ENCODE measurements around the gene SRP72.
"Not testable (repeated sequence)": the region's sequence is repeated elsewhere in the genome, so short reads cannot be mapped to it uniquely, and the experiment has no call there.

The SRP72 gene

GRCh38 chr4:56467284-56468096 lies at the start of gene SRP72:
Gene SRP72 (plus strand): TSS chr4:56467617. CDS start chr4:56467636, 19 bp downstream.
- peak; percentile 75 to 82 for DNase-seq (ENCODE audit: low read depth in 2 of 2)

- DNase-seq (ENCODE audit: low read depth in 2 of 2): no peak
These were observed 43.2 kb upstream of the SRP72 start for GRCh38 chr4:56424176-56424575.

- DNase-seq (ENCODE audit: low read depth in 2 of 2): no peak
These were observed 42.5 kb upstream of the SRP72 start for GRCh38 chr4:56424697-56425514.

- DNase-seq (ENCODE audit: low read depth in 2 of 2): no peak
These were observed 41.9 kb upstream of the SRP72 start for GRCh38 chr4:56425518-56425917.

- DNase-seq (ENCODE audit: low read depth in 2 of 2): no peak
These were observed 41.1 kb upstream of the SRP72 start for GRCh38 chr4:56426273-56426672.

- DNase-seq (ENCODE audit: low read depth in 2 of 2): no peak
These were observed 40.2 kb upstream of the SRP72 start for GRCh38 chr4:56427179-56427578.

GRCh38 chr4:56430203-56430602 lies 37.2 kb upstream of the SRP72 start:
- no peak for DNase-seq (ENCODE audit: low read depth in 2 of 2)

- no peak for DNase-seq (ENCODE audit: low read depth in 2 of 2)
These were observed 34.1 kb upstream of the SRP72 start for GRCh38 chr4:56433280-56433679.

- DNase-seq (ENCODE audit: low read depth in 2 of 2): peak; percentile 12 to 37
These were observed 32.7 kb upstream of the SRP72 start for GRCh38 chr4:56434599-56435139.

- peak; percentile 96 to 99 for DNase-seq (ENCODE audit: low read depth in 2 of 2)
These were observed 32.1 kb upstream of the SRP72 start, which contains the start of gene PPAT for GRCh38 chr4:56435140-56435926. Gene PPAT (minus strand): TSS chr4:56435615. CDS start chr4:56435477, 138 bp downstream.

- no peak for DNase-seq (ENCODE audit: low read depth in 2 of 2)
These were observed 28.7 kb upstream of the SRP72 start for GRCh38 chr4:56438766-56439165.

- DNase-seq (ENCODE audit: low read depth in 2 of 2): no peak
These were observed 26.4 kb upstream of the SRP72 start for GRCh38 chr4:56440983-56441382.

GRCh38 chr4:56444719-56445118 lies 22.7 kb upstream of the SRP72 start:
- no peak for DNase-seq (ENCODE audit: low read depth in 2 of 2)

GRCh38 chr4:56445699-56446098 lies 21.7 kb upstream of the SRP72 start:
- DNase-seq (ENCODE audit: low read depth in 2 of 2): no peak

GRCh38 chr4:56448301-56448700 lies 19.1 kb upstream of the SRP72 start:
- DNase-seq (ENCODE audit: low read depth in 2 of 2): no peak

GRCh38 chr4:56449475-56449874 lies 17.9 kb upstream of the SRP72 start:
- DNase-seq (ENCODE audit: low read depth in 2 of 2): not testable (repeated sequence)

GRCh38 chr4:56450342-56450741 lies 17.1 kb upstream of the SRP72 start:
- no peak for DNase-seq (ENCODE audit: low read depth in 2 of 2)

- no peak for DNase-seq (ENCODE audit: low read depth in 2 of 2)
These were observed 7.3 kb upstream of the SRP72 start for GRCh38 chr4:56460085-56460484.

- DNase-seq (ENCODE audit: low read depth in 2 of 2): no peak
These were observed 5.3 kb upstream of the SRP72 start for GRCh38 chr4:56462157-56462556.

GRCh38 chr4:56463711-56464110 lies 3.7 kb upstream of the SRP72 start:
- no peak for DNase-seq (ENCODE audit: low read depth in 2 of 2)

- no peak for DNase-seq (ENCODE audit: low read depth in 2 of 2)
These were observed 2.8 kb upstream of the SRP72 start for GRCh38 chr4:56464581-56464980.

Measured in stimulated activated CD4-positive, alpha-beta T cell treated with anti-CD3 and anti-CD28 coated beads, Interleukin-12 subunit alpha, Interleukin-12 subunit beta, amount 100 ng/mL, for 24 hours (primary cell).